H1 (cell line): ENCODE data around the gene SH3PXD2A. TPM values are rescaled to one million over a fixed set of nuclear protein-coding genes. Genes with fewer than 3 reads are reported as not detected.

Experiments
- CTCF ChIA-PET: fragments of 300-600 bp; sonication (Branson Sonifier 250); formaldehyde crosslinking; loops from one replicate; lab custom pipeline; 2021; ENCODE audit not compliant: partially characterized antibody; lab: Charles Lee
- POLR2A ChIA-PET: fragments of 300-600 bp; sonication (Branson Sonifier 250); formaldehyde crosslinking; loops from one replicate; lab custom pipeline; 2021; ENCODE audit warnings: inconsistent platforms; ENCODE audit not compliant: partially characterized antibody; lab: Charles Lee
- DNase-seq, 2 experiments: peaks; one replicate each; pipeline versions ENCODE4 v3.0.0 to v3.0.0-alpha.2; 2010 to 2022; ENCODE audit warnings: low spot score in 2 of 2, low read depth in 1 of 2, mixed read lengths in 1 of 2
- FAIRE-seq: peaks from 2 replicates; lab custom pipeline; 2011; peaks lifted over from hg19 to GRCh38; lab: Jason Lieb, UNC
- H2AFZ ChIP-seq: 2 replicates; pipeline ENCODE4 v1.8.1; 2012; ENCODE audit warnings: low read length, inconsistent platforms
- H2AK5ac ChIP-seq: 2 replicates; pipeline ENCODE4 v1.6.1; 2013; ENCODE audit warnings: low read depth, low read length
- H2BK120ac ChIP-seq: replicated peaks from 2 replicates; pipeline ENCODE3; 2013; ENCODE audit warnings: low read depth, low read length, inconsistent platforms
- H2BK12ac ChIP-seq: 2 replicates; pipeline ENCODE4 v1.6.1; 2013; ENCODE audit warnings: low read depth, low read length
- H2BK15ac ChIP-seq: 2 replicates; pipeline ENCODE4 v1.6.1; 2013; ENCODE audit warnings: low read length
- H2BK20ac ChIP-seq: 2 replicates; pipeline ENCODE4 v1.6.1; 2013; ENCODE audit warnings: low read length
- H2BK5ac ChIP-seq: 2 replicates; pipeline ENCODE4 v1.6.1; 2013; ENCODE audit warnings: low read depth, low read length
- H3K14ac ChIP-seq: 2 replicates; pipeline ENCODE4 v1.6.1; 2013; ENCODE audit warnings: inconsistent platforms; ENCODE audit not compliant: insufficient read length
- H3K18ac ChIP-seq: 2 replicates; pipeline ENCODE4 v1.6.1; 2013; ENCODE audit warnings: low read length; ENCODE audit errors: extremely low read depth
- H3K23ac ChIP-seq: 2 replicates; pipeline ENCODE4 v1.6.1; 2013; ENCODE audit warnings: inconsistent platforms; ENCODE audit not compliant: insufficient read length
- H3K23me2 ChIP-seq: 2 replicates; pipeline ENCODE4 v1.6.1; 2013; ENCODE audit warnings: low read depth, low read length
- H3K27ac ChIP-seq: 2 replicates; pipeline ENCODE4 v1.6.1; 2011; ENCODE audit warnings: low read depth, low read length, inconsistent platforms
- H3K27me3 ChIP-seq, 4 experiments: replicated peaks in 1 of 4; 1 replicate in 1 of 4; 2 replicates in 3 of 4; pipeline versions ENCODE4 v1.6.1 to v1.8.1; 2011 to 2013; ENCODE audit warnings: low read length in 3 of 4, mild to moderate bottlenecking in 3 of 4, inconsistent platforms in 2 of 4, mixed read lengths in 2 of 4, moderate library complexity in 1 of 4; ENCODE audit not compliant: control insufficient read depth in 3 of 4, insufficient read depth in 3 of 4; ENCODE audit errors: extremely low read depth in 1 of 4
- H3K36me3 ChIP-seq, 4 experiments: 2 replicates each; pipeline versions ENCODE4 v1.6.1 to v1.8.1; 2011 to 2013; ENCODE audit warnings: mild to moderate bottlenecking in 4 of 4, low read length in 3 of 4, moderate library complexity in 2 of 4, control low read depth in 1 of 4, inconsistent platforms in 1 of 4; ENCODE audit not compliant: insufficient read depth in 4 of 4, control insufficient read depth in 2 of 4
- H3K4ac ChIP-seq: replicated peaks from 2 replicates; pipeline ENCODE3; 2013; ENCODE audit warnings: low read length, low read depth, mixed read lengths, inconsistent platforms; ENCODE audit not compliant: insufficient read length
- H3K4me1 ChIP-seq, 4 experiments: replicated peaks in 1 of 4; 1 replicate in 1 of 4; 2 replicates in 3 of 4; pipeline versions ENCODE4 v1.6.1 to v1.8.1; 2011 to 2013; ENCODE audit warnings: low read length in 3 of 4, inconsistent platforms in 2 of 4, mixed read lengths in 1 of 4; ENCODE audit not compliant: insufficient read depth in 4 of 4, control insufficient read depth in 3 of 4
- H3K4me2 ChIP-seq, 2 experiments: 2 replicates each; pipeline versions ENCODE4 v1.6.1 to v1.8.1; 2011 to 2013; ENCODE audit warnings: low read depth in 2 of 2, low read length in 2 of 2, control low read depth in 1 of 2, inconsistent platforms in 1 of 2, mild to moderate bottlenecking in 1 of 2; ENCODE audit not compliant: insufficient read depth in 1 of 2
- H3K4me3 ChIP-seq, 4 experiments: fragments of 200-600, 300-600 bp in 1 of 4; sonication (generic), shearing (Covaris generic), sonication (Bioruptor Twin) in 1 of 4; 2 replicates each; pipeline versions ENCODE4 v1.5.1 to v1.8.1; 2011 to 2016; ENCODE audit warnings: low read length in 4 of 4, low read depth in 3 of 4, control low read depth in 2 of 4, inconsistent platforms in 2 of 4, mild to moderate bottlenecking in 2 of 4, mixed read lengths in 1 of 4, moderate library complexity in 1 of 4; ENCODE audit not compliant: insufficient read depth in 2 of 4; ENCODE audit errors: extremely low read depth in 1 of 4
- H3K56ac ChIP-seq: replicated peaks from 2 replicates; pipeline ENCODE3; 2013; ENCODE audit warnings: low read depth, mild to moderate bottlenecking, mixed read lengths, low read length, inconsistent platforms; ENCODE audit not compliant: insufficient read length
- H3K79me1 ChIP-seq: 2 replicates; pipeline ENCODE4 v1.6.1; 2013; ENCODE audit warnings: low read depth, low read length, control low read depth
- H3K79me2 ChIP-seq, 2 experiments: 2 replicates each; pipeline versions ENCODE4 v1.6.1 to v1.8.1; 2012 to 2013; ENCODE audit warnings: low read length in 2 of 2, mild to moderate bottlenecking in 2 of 2, inconsistent platforms in 1 of 2; ENCODE audit not compliant: insufficient read depth in 2 of 2, control insufficient read depth in 1 of 2
- H3K9ac ChIP-seq, 4 experiments: replicated peaks in 1 of 4; 1 replicate in 1 of 4; 2 replicates in 3 of 4; pipeline versions ENCODE4 v1.6.1 to v1.8.1; 2011 to 2013; ENCODE audit warnings: low read depth in 3 of 4, low read length in 3 of 4, control low read depth in 2 of 4, mild to moderate bottlenecking in 2 of 4, moderate library complexity in 2 of 4, inconsistent platforms in 1 of 4; ENCODE audit errors: extremely low read depth in 1 of 4
- H3K9me3 ChIP-seq, 2 experiments: 2 replicates each; pipeline versions ENCODE4 v1.6.1 to v1.8.1; 2012 to 2013; ENCODE audit warnings: mild to moderate bottlenecking in 2 of 2, moderate library complexity in 2 of 2, control low read depth in 1 of 2, inconsistent platforms in 1 of 2, low read depth in 1 of 2, low read length in 1 of 2, mixed read lengths in 1 of 2; ENCODE audit not compliant: insufficient read depth in 2 of 2
- H4K20me1 ChIP-seq, 2 experiments: replicated peaks in 1 of 2; 2 replicates each; pipeline versions ENCODE3 to v1.8.1; 2011 to 2013; ENCODE audit warnings: inconsistent platforms in 2 of 2, low read length in 2 of 2, mild to moderate bottlenecking in 1 of 2; ENCODE audit not compliant: insufficient read depth in 2 of 2, control insufficient read depth in 1 of 2
- H4K5ac ChIP-seq: 2 replicates; pipeline ENCODE4 v1.6.1; 2013; ENCODE audit warnings: low read length, low read depth, mixed read lengths, inconsistent platforms; ENCODE audit not compliant: insufficient read length
- H4K8ac ChIP-seq: 2 replicates; pipeline ENCODE4 v1.8.0; 2013; ENCODE audit warnings: mild to moderate bottlenecking, moderate library complexity, low read length, inconsistent platforms; ENCODE audit not compliant: insufficient read depth; ENCODE audit errors: extremely low read depth
- H4K91ac ChIP-seq: replicated peaks from 2 replicates; pipeline ENCODE3; 2013; ENCODE audit warnings: low read length, mixed read lengths, inconsistent platforms; ENCODE audit not compliant: insufficient read length
- EGR1 ChIP-seq: IDR thresholded peaks from 2 replicates; pipeline ENCODE4 v1.6.1; 2011; ENCODE audit warnings: low read depth, low read length, borderline replicate concordance
- JUND ChIP-seq: IDR thresholded peaks from 2 replicates; pipeline ENCODE4 v1.6.1; 2011; ENCODE audit warnings: mild to moderate bottlenecking, improper control_type of control experiment, low read length
- RNF2 ChIP-seq: fragments of 200-900, 300-1000 bp; sonication (generic); IDR thresholded peaks from 2 replicates; pipeline ENCODE4 v1.7.1; 2016; ENCODE audit warnings: borderline replicate concordance, low read depth, mild to moderate bottlenecking, antibody characterized with exemption, low read length; ENCODE audit not compliant: poor library complexity, severe bottlenecking; ENCODE audit errors: missing control alignments
- RXRA ChIP-seq: IDR thresholded peaks from 2 replicates; pipeline ENCODE4 v1.6.1; 2011; ENCODE audit warnings: low read depth, mild to moderate bottlenecking, low read length, moderate library complexity; ENCODE audit not compliant: insufficient read depth
- WGBS, 2 experiments: shearing (Covaris generic) in 1 of 2; methylation state at CpG; one replicate each; pipeline versions ENCODE4 v1.1.6 to v1.1.7; 2013 to 2015; ENCODE audit warnings: low lambda C conversion rate in 2 of 2, mixed read lengths in 2 of 2, inconsistent platforms in 1 of 2, low coverage in 1 of 2, missing lambda C conversion rate in 1 of 2; ENCODE audit not compliant: insufficient replicate concordance in 2 of 2, insufficient coverage in 1 of 2, insufficient read length in 1 of 2; ENCODE audit errors: extremely low coverage in 1 of 2, missing lambda C conversion rate in 1 of 2; 5-methylcytosine and 5-hydroxymethylcytosine counted together
- polyA plus RNA-seq, 7 experiments: library from polyadenylated mRNA; depleted of rRNA in 3 of 7; stranded (reverse) in 5 of 7; unstranded in 2 of 7; fragments of >200 nt in 5 of 7; fragments of 200-250 nt in 2 of 7; gene quantifications; 1 replicate in 5 of 7; 2 replicates in 1 of 7; 4 replicates in 1 of 7; pipeline versions ENCODE4 v1.2.1 to v1.2.3, GENCODE V29; 2011 to 2013; ENCODE audit warnings: missing spikeins in 2 of 7, mixed read lengths in 2 of 7
- total RNA-seq: library from RNA; stranded (reverse); fragmentation: NEBNext Ultra II Directional; extraction: Animal tissue kit (Norgen Biotek cat#: 25700); gene quantifications from 2 replicates; pipeline ENCODE4 v1.2.1, GENCODE V29; 2021

The SH3PXD2A gene
- total and polyA plus RNA-seq, 2 of the 8 experiments (the other 6 are each of a cell fraction or from before 2014, with no cell fraction given) = 5.4 to 16.3 TPM

DNA sequence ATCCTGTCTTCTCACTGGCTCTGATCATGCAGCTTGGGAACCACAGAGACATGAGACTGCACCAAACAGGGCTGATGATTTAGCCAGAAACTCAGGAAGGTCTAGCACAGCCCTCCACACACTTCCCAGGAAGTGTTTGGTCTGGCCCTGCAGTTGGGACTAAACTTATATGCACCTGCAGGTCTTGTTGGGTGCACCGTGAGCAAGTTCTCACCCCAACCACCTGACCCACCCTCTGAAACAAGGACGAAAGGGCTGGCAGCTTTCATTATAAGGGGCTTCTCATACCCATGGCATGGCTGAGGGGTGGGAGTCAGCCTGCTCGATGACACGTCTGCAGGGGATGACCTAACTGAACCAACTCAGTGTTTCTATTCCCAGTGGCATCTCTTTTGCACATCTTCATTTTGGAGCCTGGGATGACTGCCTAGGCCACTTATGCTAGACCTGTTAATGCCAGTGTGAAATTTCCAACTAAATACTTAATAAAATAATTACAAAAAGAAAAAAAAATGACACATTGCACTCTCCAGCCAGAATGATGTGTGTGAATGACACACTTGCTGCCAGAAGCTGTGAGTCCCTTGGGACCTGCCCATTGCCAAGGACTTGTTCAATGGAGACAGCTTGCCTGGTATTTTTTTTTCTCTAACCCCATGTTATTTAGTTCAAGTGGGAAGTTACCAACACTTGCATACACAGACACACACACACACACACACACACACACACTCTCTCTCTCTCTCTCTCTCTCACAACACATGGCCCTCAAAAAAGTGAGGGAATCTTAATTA, 259.2 kb downstream of the SH3PXD2A start:
- Histone ChIP-seq H2BK12ac (no peak overlapping the region), H2BK120ac (no peak overlapping the region), H3K4me3 (no peak overlapping the region), H3K9ac (no peak overlapping the region), H3K23ac (no peak overlapping the region), H3K79me2 (no peaks in the 10 kb centered on the region), H3K27me3 (no peaks in the 10 kb centered on the region; a peak in 2 of 7 replicates), H3K18ac (no peak overlapping the region), H2BK5ac (no peak overlapping the region), H3K79me1 (no peaks in the 10 kb centered on the region), H3K4me1 (peaks cover 0 to 5% (median 1%) of the 10 kb centered on the region in 4 experiments; a peak in 3 of 7 replicates), H3K36me3 (no peaks in the 10 kb centered on the region), H3K27ac (no peak overlapping the region), H3K23me2 (no peaks in the 10 kb centered on the region), H3K4ac (no peak overlapping the region), H4K5ac (no peak overlapping the region), H2AK5ac (no peak overlapping the region), H3K56ac (no peak overlapping the region), H2AFZ (no peak overlapping the region), H2BK20ac (no peak overlapping the region), H4K20me1 (no peaks in the 10 kb centered on the region), H4K91ac (no peak overlapping the region), H4K8ac (no peak overlapping the region), H3K9me3 (no peaks in the 10 kb centered on the region), H3K14ac (no peak overlapping the region), H3K4me2 (no peak overlapping the region), H2BK15ac (no peak overlapping the region)
- CTCF ChIA-PET = interaction anchor here (0.7 to 19.1 kb wide), 13 partner anchors 9 to 117 kb away, joined by 3 to 448 read pairs (median 4); no protein-coding TSS in a partner anchor
- DNase-seq (no peak), FAIRE-seq (no peak)
- POLR2A ChIA-PET = interaction anchor here (0.6 kb wide), 1 partner anchor 150 kb away, joined by 3 read pairs; no protein-coding TSS in a partner anchor
- TF ChIP-seq RXRA = no peak
- no peak for TF ChIP-seq EGR1
- TF ChIP-seq RNF2 = no peak
- TF ChIP-seq JUND = no peak
- WGBS, 2 experiments = 85% methylated on average over 4 of the region's 4 CpGs; no CpG with 5 or more reads in 1 of the 2 experiments
